ENCODE results near the gene BCL2. TPM values are rescaled to one million over a fixed set of nuclear protein-coding genes. Genes with fewer than 3 reads are reported as not detected.
A peak's percentile ranks its signal among the peaks of the same experiment; 100 is the strongest.

Gene BCL2
- total RNA-seq, 4 donors from 2014 or later, result 16.1 to 61.1 (median 36.9) TPM

- Histone ChIP-seq H3K27ac (no peak overlapping the region), H3K9me3 (no peaks in the 10 kb centered on the region), H3K4me3 (no peak overlapping the region), H3K36me3 (no peaks in the 10 kb centered on the region), H3K27me3 (no peaks in the 10 kb centered on the region), H3K4me1 (peaks cover 3 to 12% of the 10 kb centered on the region in 2 donors)
- no peak for DNase-seq
- TF ChIP-seq POLR2A (IDR thresholded peaks at IDR 0.05), result no peak
- no peak for TF ChIP-seq CTCF (IDR thresholded peaks at IDR 0.05)
- intact Hi-C loops (cut with DNase I; ENCODE audit: low total_unique reads), result no loop called here
These were observed 153.4 kb downstream of the BCL2 start for GRCh38 chr18:63166142-63166541.

DNA sequence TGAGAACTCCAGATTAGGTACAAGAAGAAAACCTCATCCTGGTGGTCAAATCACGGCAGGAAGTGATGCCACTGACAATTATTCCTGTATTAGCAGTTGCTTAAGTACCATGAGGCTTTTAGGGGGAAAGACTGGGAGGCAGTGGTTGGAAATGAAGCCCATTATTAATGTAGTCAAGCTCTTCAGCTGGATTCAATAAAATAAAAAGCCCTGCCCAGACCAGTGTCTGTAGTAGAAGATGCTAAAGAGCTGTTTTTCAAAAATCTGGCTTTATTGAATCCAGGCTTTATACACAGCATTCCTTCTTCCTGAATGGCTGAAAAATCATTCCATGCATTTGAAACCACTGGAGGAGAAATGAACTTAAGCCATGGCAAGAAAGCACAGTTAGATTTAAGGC is 155.2 kb downstream of the BCL2 start:
- no peak overlapping the region for H3K4me3 ChIP-seq
- intact Hi-C loops (cut with DNase I; ENCODE audit: low total_unique reads), result no loop called here
- no peak for DNase-seq
- no peaks in the 10 kb centered on the region for H3K36me3 ChIP-seq
- no peaks in the 10 kb centered on the region for H3K9me3 ChIP-seq
- H3K27ac ChIP-seq, result peak overlapping the region; percentile 19 to 57
- no peaks in the 10 kb centered on the region for H3K27me3 ChIP-seq
- peaks cover 0 to 25% of the 10 kb centered on the region in 2 donors for H3K4me1 ChIP-seq
- TF ChIP-seq POLR2A (IDR thresholded peaks at IDR 0.05) (no peak), CTCF (IDR thresholded peaks at IDR 0.05) (no peak)

GRCh38 chr18:63162271-63163014 is 157.1 kb downstream of the BCL2 start:
- H3K27ac ChIP-seq, result peak overlapping the region; percentile 93 to 97
- no peak for DNase-seq
- TF ChIP-seq CTCF (IDR thresholded peaks at IDR 0.05) (no peak), POLR2A (IDR thresholded peaks at IDR 0.05) (no peak)
- intact Hi-C loops (cut with DNase I; ENCODE audit: low total_unique reads), result no loop called here
- no peaks in the 10 kb centered on the region for H3K36me3 ChIP-seq
- H3K4me3 ChIP-seq, result no peak overlapping the region
- peaks cover 3 to 38% of the 10 kb centered on the region in 2 donors for H3K4me1 ChIP-seq
- no peaks in the 10 kb centered on the region for H3K27me3 ChIP-seq
- H3K9me3 ChIP-seq, result no peaks in the 10 kb centered on the region

DNA sequence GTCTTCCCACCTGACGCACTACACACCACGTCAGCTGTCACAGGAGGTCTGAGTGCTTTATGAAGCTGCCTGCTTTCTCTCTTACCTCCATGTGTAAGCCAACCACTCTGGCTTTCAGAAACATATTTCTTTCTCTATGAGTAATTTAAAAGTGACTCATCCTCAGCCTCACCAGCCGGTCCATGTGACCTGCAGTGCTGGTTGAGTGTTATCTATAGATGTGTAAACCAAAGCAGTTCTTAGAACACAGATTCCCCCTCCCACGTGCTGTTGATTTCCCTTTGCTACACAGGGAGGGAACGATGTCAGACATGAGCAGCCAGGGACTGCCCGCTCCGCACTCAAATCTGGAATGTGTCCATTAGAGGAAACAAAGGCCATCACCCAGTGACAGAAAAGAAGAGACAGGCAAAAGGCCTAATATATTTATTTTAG is 157.8 kb downstream of the BCL2 start:
- H3K27ac ChIP-seq, result peak overlapping the region; percentile 93 to 97
- no peak overlapping the region for H3K4me3 ChIP-seq
- H3K27me3 ChIP-seq, result no peaks in the 10 kb centered on the region
- no peaks in the 10 kb centered on the region for H3K9me3 ChIP-seq
- intact Hi-C loops (cut with DNase I; ENCODE audit: low total_unique reads), result no loop called here
- TF ChIP-seq CTCF (IDR thresholded peaks at IDR 0.05) (no peak), POLR2A (IDR thresholded peaks at IDR 0.05) (peak in 1 of 2 donors; percentile 30)
- H3K4me1 ChIP-seq, result peaks cover 3 to 38% of the 10 kb centered on the region in 2 donors
- DNase-seq, result peak; percentile 75 to 92
- H3K36me3 ChIP-seq, result no peaks in the 10 kb centered on the region

GRCh38 chr18:63161032-63161760 is 158.4 kb downstream of the BCL2 start:
- H3K4me1 ChIP-seq, result peaks cover 3 to 38% of the 10 kb centered on the region in 2 donors
- intact Hi-C loops (cut with DNase I; ENCODE audit: low total_unique reads), result no loop called here

More at GRCh38 chr18:63161032-63161760, 158.4 kb downstream of the BCL2 start:
- Histone ChIP-seq H3K27me3 (no peaks in the 10 kb centered on the region), H3K36me3 (no peaks in the 10 kb centered on the region), H3K4me3 (no peak overlapping the region), H3K27ac (peak overlapping the region; percentile 93 to 97), H3K9me3 (no peaks in the 10 kb centered on the region)
- TF ChIP-seq CTCF (IDR thresholded peaks at IDR 0.05) (no peak), POLR2A (IDR thresholded peaks at IDR 0.05) (no peak)
- no peak for DNase-seq
